RWPE1 (cell line): Measurements from ENCODE around the gene MIF4GD.
A peak's percentile ranks its signal among the peaks of the same experiment; 100 is the strongest.
"Not testable (repeated sequence)": the region's sequence is repeated elsewhere in the genome, so short reads cannot be mapped to it uniquely, and the experiment has no call there.

Source experiments
- CTCF ChIA-PET: fragments of 350-600 bp; sonication (Branson Sonifier 250); formaldehyde crosslinking; extraction: SDS; loops from one replicate; lab custom pipeline; 2021; lab: Yijun Ruan, JAX
- POLR2A ChIA-PET: fragments of 400-600 bp; formaldehyde crosslinking; extraction: SDS; loops from one replicate; lab custom pipeline; 2020; ENCODE audit warnings: antibody characterized with exemption; ENCODE audit not compliant: low non-redundant PET; lab: Yijun Ruan, JAX
- DNase-seq: peaks from one replicate; pipeline ENCODE4 v3.0.0; 2012; ENCODE audit warnings: low spot score
- H3K27ac ChIP-seq: fragments of 450-650 bp; 2 replicates; pipeline ENCODE4 v1.5.1; 2017
- TF ChIP-seq, protein P1 (sequence below): fragments of 450-650 bp; conservative IDR thresholded peaks from 2 replicates; pipeline ENCODE4 v1.5.1; 2017; ENCODE audit warnings: low read depth, mild to moderate bottlenecking

The MIF4GD gene

DNA sequence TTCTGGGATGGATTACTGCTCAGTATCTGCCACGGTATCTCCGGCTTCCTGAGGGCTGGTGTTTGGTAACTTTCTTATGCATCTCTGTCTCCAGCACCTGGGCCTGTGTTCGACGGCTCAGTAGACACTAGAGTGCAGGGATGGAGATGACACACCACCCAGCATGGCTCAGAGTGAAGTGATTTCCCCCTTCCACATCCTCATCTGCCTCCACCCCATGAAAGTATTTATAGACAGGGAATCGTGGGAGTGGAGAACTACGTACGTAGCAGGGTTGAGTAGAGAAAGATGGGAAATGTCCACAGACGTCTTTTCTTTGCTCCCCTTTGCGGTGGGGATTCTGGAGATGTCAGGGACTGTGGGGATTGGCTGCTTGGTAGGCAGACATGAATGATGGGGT, 30.0 kb upstream of the MIF4GD start:
- POLR2A ChIA-PET = no interaction called here
- CTCF ChIA-PET = no interaction called here
- no peak overlapping the region for H3K27ac ChIP-seq
- TF ChIP-seq, protein P1, sequence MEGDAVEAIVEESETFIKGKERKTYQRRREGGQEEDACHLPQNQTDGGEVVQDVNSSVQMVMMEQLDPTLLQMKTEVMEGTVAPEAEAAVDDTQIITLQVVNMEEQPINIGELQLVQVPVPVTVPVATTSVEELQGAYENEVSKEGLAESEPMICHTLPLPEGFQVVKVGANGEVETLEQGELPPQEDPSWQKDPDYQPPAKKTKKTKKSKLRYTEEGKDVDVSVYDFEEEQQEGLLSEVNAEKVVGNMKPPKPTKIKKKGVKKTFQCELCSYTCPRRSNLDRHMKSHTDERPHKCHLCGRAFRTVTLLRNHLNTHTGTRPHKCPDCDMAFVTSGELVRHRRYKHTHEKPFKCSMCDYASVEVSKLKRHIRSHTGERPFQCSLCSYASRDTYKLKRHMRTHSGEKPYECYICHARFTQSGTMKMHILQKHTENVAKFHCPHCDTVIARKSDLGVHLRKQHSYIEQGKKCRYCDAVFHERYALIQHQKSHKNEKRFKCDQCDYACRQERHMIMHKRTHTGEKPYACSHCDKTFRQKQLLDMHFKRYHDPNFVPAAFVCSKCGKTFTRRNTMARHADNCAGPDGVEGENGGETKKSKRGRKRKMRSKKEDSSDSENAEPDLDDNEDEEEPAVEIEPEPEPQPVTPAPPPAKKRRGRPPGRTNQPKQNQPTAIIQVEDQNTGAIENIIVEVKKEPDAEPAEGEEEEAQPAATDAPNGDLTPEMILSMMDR = no peak
- DNase-seq = no peak

DNA sequence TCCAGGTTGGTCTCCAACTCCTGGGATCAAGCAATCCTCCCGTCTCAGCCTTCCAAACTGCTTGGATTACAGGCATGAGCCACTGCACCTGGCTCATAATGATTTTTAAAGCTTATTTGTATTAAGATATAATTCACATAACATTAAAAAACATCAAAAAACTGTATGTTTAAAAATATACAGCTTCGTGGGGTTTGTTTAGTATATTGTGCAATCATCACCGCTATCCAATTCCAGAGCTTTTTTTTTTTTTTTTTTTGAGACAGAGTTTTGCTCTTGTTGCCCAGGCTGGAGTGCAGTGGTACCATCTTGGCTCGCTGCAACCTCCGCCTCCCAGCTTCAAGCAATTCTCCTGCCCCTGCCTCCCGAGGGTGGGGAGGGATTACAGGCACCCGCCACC, 29.2 kb upstream of the MIF4GD start:
- TF ChIP-seq, protein P1 = no peak
- POLR2A ChIA-PET = no interaction called here
- CTCF ChIA-PET = interaction anchor here (1.0 kb wide), 1 partner anchor 104 kb away, joined by 5 read pairs; no protein-coding TSS in a partner anchor

GRCh38 chr17:75295201-75296158, 24.4 kb upstream of the MIF4GD start:
- TF ChIP-seq, protein P1 = no peak
- POLR2A ChIA-PET = no interaction called here
- CTCF ChIA-PET = interaction anchor here (0.6 kb wide), 1 partner anchor 158 kb away, joined by 3 read pairs; no protein-coding TSS in a partner anchor
- H3K27ac ChIP-seq = no peak overlapping the region
- no peak for DNase-seq

More for the DNA sequence above, 29.2 kb upstream of the MIF4GD start:
- DNase-seq = no peak
- no peak overlapping the region for H3K27ac ChIP-seq

DNA sequence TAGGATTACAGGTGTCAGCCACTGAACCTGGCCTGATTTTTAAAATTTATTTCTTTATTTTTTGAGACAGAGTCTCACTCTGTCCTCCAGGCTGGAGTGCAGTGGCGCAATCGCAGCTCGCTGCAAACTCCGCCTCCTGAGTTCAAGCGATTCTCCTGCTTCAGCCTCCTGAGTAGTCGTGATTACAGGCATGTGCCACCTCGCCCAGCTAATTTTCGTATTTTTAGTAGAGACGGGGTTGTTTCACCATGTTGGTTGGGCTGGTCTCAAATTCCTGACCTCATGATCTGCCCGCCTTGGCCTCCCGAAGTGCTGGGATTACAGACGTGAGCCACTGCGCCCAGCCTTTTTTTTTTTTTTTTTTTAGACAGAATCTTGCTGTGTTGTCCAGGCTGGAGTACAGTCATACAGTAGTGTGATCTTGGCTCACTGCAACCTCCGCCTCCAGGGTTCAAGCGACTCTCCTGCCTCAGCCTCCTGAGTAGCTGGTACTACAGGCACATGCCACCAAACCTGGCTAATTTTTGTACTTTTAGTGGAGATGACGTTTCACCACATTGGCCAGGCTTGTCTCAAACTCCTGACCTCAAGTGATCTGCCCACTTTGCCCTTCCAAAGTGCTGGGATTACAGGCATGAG, 21.9 kb upstream of the MIF4GD start:
- CTCF ChIA-PET, H3K27ac ChIP-seq, DNase-seq, POLR2A ChIA-PET: not testable (repeated sequence)

- DNase-seq = peak; percentile 40
- POLR2A ChIA-PET = interaction anchor here (1.7 to 2.3 kb wide), 2 partner anchors 19 to 28 kb away, joined by 9 read pairs; partner anchors contain the start of genes GGA3, MIF4GD and MRPS7
- CTCF ChIA-PET = interaction anchor here (0.6 kb wide), 2 partner anchors 1375 to 1766 kb away, joined by 3 to 4 read pairs; no protein-coding TSS in a partner anchor
- peak overlapping the region; percentile 92 for H3K27ac ChIP-seq
- TF ChIP-seq, protein P1 = peak; percentile 44
These were observed 18.9 kb upstream of the MIF4GD start for GRCh38 chr17:75289832-75290337.

- DNase-seq = peak; percentile 100
- TF ChIP-seq, protein P1 = 0 out of 2 replicates have a peak, but pooled peaks have one; percentile 8
- peak within 1 kb of the TSS; percentile 92 for H3K27ac ChIP-seq
- CTCF ChIA-PET = interaction anchor here (0.6 to 1.0 kb wide), 3 partner anchors 15 to 1767 kb away, joined by 4 to 5 read pairs (median 5); partner anchors contain the start of gene MIF4GD
- POLR2A ChIA-PET = interaction anchor here (0.7 to 2.3 kb wide), 4 partner anchors 18 to 174 kb away, joined by 4 to 9 read pairs (median 7); partner anchors contain the start of genes GGA3, MIF4GD and MRPS7
These were observed 18.2 kb upstream of the MIF4GD start, which contains the start of gene SLC25A19 for GRCh38 chr17:75289115-75289831. Gene SLC25A19, minus strand, starts transcription at chr17:75289433. Its CDS starts 2,669 bp downstream, at chr17:75286764.
